C1 segment of cervical spinal cord (tissue), 14 donors: ENCODE measurements around the gene GAS7.

ENCODE experiments used
- DNase-seq, 14 donors: peaks; one replicate each; lab custom pipeline; 2025; lab: John Stamatoyannopoulos, UW

The GAS7 gene

DNA sequence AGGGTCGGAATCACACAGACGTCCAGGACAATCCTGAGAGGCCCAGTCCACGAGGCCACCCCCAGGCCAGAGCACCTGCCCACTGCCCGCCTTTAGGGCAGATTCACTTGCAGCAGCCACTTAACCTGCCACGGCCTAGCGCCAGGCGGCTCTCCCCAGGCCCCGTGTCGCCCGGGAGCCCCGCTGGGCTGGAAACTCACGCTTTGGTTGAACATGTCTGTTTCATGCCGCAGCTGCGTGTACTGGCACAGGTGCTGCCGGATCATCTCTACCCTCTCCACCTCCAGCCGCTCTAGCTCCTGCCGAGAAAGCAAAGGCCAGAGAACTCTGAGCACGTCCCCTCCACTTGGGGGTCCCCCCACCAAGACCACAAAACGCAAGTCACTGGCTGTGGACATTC is 280.6 kb downstream of the GAS7 start:
- DNase-seq = no peak

- DNase-seq = no peak
Observed at GRCh38 chr17:9917131-9917530, 281.3 kb downstream of the GAS7 start.

DNA sequence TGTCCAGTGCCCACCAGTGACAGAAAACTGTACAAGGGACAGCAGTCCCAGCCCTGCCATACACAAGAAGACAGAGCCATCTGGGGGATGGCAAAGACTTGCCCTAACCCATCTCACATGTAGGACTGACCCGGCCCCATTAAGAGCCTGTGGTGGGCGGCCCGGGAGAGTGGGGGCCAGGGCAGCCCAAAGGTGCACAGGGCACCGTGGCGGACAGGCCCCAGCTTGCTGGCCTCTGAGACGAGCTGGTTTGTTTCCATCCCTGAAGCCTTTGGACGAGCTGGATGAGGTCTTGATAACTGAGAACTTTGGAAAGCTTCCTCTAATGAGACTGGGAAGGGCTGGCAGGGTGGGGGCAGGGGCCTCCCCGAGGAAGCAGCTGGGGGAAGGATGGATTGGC is 282.3 kb downstream of the GAS7 start:
- DNase-seq = no peak

DNA sequence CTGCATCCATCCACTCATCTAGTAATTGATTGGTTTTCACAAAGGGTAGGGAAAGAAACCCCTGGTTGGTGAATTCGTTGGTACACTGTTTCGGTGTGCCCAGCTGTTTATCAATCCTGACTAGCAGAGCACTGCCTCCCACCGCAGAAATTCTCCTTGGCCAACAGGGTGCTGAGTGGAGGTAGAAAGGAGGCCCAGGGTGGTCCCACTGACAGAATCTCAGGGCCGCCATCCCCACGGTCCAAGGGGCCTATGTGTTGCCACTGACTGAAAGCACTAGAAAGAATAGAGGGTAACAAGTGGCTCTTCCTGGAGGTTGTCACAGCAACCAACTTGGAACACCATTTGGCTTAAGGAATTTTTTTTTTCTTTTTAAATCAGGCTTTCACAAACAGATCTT is 284.9 kb downstream of the GAS7 start:
- no peak for DNase-seq

- DNase-seq = peak in 1 of 14 donors; percentile 61
Observed at GRCh38 chr17:9912121-9913099, 286.0 kb downstream of the GAS7 start.

GRCh38 chr17:9911089-9911488 is 287.3 kb downstream of the GAS7 start:
- no peak for DNase-seq

DNA sequence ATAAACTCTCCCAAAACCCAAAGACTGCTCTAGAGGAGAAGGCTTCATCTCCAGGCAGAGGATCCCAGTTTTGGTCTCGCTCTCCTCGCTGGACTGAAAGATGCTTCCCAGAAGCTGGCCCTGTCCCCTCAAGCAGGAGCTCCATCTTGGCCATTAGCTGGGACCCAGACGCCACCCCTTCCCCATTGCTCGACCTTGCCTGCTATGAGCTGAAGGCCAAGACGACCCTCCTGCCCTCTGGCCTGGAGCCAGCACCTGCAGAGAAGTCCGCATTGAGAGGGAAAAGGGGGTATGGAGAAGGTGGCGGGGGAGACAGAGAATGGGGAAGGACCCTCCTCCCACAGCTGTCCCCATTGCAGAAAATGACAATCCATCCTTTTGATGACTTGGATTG is 289.8 kb downstream of the GAS7 start:
- no peak for DNase-seq

DNA sequence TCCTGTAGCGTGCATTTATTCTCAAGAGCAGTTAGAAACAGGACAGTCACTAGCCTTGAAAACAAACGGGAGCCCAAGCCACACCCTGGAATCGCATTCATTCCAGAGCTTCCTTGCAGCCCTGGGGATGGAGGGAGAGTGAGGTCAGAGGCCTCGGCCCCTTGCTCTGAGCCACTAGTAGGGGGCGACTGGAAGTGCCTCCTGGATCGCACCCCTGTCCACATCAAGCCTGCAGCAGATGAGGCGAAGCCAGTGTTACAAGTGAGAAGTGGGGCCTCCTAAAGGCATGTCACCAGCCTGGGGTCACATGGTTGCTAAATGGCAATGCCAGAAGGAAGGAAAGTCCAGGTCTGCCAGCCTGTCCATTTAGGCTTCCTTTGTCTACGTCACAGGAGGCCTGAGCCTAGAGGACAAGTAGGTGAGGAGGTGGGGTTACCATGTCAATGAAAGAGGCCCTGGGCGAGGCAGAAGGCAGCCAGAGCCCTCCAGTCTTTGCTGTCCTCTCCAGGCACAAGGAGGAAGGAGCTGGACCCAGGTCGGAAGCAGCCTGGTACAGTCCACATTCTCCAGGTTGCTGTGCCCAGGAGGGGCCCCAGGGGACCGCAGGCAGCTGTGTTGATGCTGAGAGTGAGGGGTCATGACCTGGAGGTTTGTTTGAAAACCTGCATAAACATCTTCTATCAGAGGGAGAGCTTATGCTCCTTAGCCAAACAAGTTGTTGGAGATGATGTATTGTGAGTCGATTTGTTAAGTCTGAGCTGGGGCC is 290.3 kb downstream of the GAS7 start:
- DNase-seq = no peak

DNA sequence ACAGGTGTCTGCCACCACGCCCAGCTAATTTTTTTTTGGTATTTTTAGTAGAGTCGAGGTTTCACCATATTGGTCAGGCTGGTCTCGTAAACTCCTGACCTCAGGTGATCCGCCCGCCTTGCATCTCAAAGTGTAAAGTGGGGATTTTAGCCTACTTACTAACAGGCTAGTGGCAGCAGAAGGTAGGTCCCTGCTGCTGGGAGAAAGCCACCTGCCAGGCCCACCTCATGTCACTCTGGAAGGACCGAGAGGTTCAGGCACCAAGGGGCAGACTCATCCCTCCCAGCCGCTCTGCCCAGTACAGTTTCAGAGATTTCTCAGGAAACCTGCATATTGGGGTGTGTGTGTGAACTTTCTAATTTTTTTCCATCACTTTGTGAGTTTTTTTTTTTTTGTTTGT is 291.3 kb downstream of the GAS7 start:
- no peak for DNase-seq

GRCh38 chr17:9906616-9907015 is 291.8 kb downstream of the GAS7 start:
- no peak for DNase-seq

- DNase-seq = peak in 1 of 14 donors; percentile 10
Observed at GRCh38 chr17:9905902-9906301, 292.5 kb downstream of the GAS7 start.

- DNase-seq = no peak
Observed at GRCh38 chr17:9905078-9905415, 293.4 kb downstream of the GAS7 start, which contains the start of gene RCVRN. TSS of gene RCVRN (minus strand) at chr17:9905271. CDS start at chr17:9905180, 91 bp downstream.

- no peak for DNase-seq
Observed at GRCh38 chr17:9904277-9905077, 293.9 kb downstream of the GAS7 start.

DNA sequence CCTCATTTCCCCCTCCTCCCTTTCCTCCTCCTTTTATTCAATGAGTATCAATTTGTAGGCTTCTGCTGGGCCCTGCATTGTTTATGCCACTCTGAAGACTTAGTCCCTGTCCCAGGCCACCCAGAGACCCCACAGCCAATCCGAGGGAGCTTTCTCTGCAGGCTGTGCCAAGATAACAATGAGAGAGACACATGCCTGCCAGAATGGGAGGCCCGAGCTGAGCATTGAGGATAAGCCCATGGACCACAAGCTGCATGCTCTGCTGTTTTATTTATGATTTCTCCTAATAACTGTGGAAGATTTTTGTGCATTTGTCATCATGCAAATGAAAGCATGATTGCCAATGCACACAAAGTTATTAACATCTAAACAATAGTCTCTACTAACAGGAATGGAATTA is 296.3 kb downstream of the GAS7 start:
- DNase-seq = no peak

DNA sequence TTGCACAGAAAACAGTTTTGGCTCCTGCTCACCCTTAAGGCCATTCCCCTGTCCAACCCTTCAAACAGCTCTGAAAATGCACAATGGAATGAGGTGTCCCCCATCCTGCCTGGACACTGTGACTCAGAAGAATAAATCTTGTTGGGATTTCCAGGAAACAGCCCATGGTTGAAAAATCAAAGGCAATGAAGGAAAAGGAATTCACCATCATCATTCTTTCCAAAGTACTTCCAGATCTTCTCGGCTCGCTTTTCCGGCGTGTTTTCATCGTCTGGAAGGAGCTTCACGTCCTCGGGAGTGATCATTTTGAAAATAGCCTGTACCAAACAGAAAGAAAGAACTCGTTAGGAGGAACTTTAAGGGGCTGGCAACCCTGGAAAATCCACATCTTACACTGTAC is 297.6 kb downstream of the GAS7 start:
- DNase-seq = no peak

DNA sequence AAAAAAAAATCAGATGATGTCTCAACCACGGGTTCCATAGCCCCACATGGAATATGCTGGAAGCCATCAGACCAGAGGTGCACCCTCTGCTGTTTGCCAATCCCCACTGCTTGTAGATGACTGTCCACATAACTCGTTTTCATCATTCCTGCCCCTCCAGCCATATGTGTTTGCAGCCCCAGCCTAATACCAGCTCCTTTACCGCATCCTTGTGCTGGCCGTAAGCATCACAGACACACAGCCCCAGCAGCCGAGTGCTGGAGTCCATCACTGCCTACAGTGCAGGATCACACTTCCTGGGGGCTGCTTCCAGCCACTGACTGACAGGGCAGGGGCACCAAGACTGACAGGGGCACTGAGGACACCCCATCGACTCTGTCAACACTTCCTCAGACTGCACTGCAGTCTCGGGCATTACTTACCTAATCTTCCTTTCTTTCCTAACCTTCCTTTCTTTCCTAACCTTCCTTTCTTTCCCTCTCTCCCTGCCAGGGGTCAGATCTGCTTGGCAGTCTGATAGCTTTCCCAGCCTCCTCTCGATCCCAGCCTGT is 298.3 kb downstream of the GAS7 start:
- DNase-seq = no peak

DNA sequence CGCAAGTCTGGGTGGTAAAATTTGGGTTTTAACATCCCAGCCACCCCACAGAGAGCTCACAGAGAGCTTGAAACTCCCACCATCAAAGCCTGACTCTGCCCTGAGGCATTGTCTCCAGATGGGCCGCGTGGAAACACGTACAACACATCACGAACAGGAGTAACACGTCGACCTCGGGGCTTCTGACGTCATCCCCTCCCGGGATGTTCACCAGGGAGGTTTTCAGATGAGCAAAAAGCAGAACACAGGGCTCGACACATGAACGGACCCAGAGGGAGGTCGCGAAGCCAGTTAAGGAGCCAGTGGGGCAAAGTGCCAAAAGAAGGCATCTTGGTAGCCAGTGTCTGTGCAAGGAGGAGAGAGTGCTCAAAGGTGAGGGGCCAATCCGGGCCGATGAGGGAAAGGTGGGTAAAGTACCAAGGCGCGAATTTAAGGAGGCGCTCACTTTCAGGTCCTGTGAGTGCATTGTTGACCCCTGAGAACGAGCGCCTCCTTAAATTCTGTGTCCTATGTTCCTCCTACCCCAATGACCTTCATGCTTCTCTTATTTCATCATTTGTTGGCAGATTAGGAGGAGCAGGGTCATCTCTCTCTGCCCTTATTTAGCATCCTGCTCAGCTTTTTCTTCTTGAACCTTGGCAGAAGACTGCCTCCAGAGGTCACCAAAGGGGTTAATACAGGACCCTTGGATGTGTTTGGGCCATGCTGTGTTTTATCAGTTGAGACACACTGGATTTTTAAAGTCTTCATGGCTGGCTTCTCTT is 298.9 kb downstream of the GAS7 start:
- no peak for DNase-seq

DNA sequence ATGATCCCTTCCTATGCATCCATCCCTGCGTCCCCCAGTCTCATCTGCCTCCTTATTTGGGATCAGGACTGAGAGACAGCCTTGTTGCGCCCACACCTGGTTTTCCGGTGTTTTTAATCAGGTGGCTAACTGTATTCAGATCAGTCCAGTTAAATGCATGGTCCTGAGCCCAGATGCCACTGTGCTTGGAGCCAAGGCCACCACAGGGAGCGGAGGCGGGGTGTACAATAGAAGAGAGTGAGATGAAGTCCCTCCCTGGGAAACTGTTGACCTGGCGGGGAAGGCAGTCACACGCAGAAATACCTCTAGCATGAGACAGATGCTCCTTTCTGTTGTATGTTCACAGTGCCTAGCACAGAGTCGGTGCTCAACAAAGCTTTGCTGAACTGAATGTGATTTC is 299.6 kb downstream of the GAS7 start:
- DNase-seq = peak in 1 of 14 donors; percentile 40

- no peak for DNase-seq
Observed at GRCh38 chr17:9897372-9897968, 300.9 kb downstream of the GAS7 start.

GRCh38 chr17:9895923-9896322 is 302.5 kb downstream of the GAS7 start:
- DNase-seq = no peak
